ENCODE data around the gene SCARF1.

Gene SCARF1

GRCh38 chr17:1598399-1599095 is 47.0 kb downstream of the SCARF1 start:
- DNase-seq (ENCODE audit: low spot score) (no peak), FAIRE-seq (no peak)

DNA sequence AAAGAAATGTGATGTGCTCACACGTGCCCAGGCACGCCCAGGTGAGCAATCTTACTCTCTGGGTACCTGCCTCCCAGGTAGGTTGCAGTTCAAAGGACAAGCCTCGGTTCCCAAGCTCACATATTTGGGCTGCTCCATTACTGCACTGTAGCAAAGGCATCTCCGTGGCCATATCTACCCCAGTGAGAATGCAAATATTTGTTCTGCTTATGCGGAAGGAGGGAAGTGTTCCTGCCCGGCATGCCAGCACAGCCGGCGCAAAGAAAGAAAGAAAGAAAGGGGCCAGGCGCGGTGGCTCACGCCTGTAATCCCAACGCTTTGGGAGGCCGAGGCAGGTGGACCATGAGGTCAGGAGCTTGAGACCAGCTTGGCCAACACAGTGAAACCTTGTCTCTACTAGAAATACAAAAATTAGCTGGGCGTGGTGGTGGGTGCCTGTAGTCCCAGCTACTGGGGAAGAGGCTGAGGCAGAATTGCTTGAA is 47.6 kb downstream of the SCARF1 start:
- FAIRE-seq = no peak
- no peak for DNase-seq (ENCODE audit: low spot score)

GRCh38 chr17:1593630-1593931 is 52.0 kb downstream of the SCARF1 start:
- FAIRE-seq = no peak
- no peak for DNase-seq (ENCODE audit: low spot score)

- DNase-seq (ENCODE audit: low spot score) (no peak), FAIRE-seq (no peak)
These were observed 52.5 kb downstream of the SCARF1 start for GRCh38 chr17:1592751-1593629.

GRCh38 chr17:1591474-1592090 is 54.0 kb downstream of the SCARF1 start:
- DNase-seq (ENCODE audit: low spot score) (no peak), FAIRE-seq (no peak)

- no peak for DNase-seq (ENCODE audit: low spot score)
- FAIRE-seq = no peak
These were observed 54.6 kb downstream of the SCARF1 start for GRCh38 chr17:1590747-1591473.

- FAIRE-seq = peak; percentile 96
These were observed 55.3 kb downstream of the SCARF1 start for GRCh38 chr17:1590029-1590746.

GRCh38 chr17:1588821-1589585 is 56.5 kb downstream of the SCARF1 start:
- DNase-seq (ENCODE audit: low spot score) (no peak), FAIRE-seq (no peak)

More at GRCh38 chr17:1590029-1590746, 55.3 kb downstream of the SCARF1 start:
- peak; percentile 84 for DNase-seq (ENCODE audit: low spot score)

DNA sequence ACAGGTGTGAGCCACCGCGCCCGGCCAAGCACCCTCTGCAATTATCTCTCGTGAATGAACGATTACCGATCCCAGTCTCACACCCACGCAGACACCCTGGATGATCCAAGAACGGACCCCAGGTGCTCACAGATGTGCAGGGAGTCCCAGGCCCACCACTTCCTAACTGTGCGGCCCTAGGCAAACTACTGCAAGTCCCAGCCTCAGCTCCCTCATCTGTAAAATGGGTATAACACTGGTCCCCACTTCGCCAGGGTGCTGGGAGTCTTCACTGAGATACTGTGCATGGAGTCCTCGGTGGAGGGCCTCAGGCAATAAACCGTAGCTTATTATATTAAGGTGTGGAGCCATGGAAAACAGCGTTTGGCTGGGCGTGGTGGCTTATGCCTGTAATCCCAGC is 61.4 kb downstream of the SCARF1 start:
- FAIRE-seq (no peak), DNase-seq (ENCODE audit: low spot score) (no peak)
